Stomach (tissue), 9 donors: Measurements from ENCODE around the gene DDOST. TPM values are rescaled to one million over a fixed set of nuclear protein-coding genes. Genes with fewer than 3 reads are reported as not detected.

ENCODE experiments used
- DNase-seq, 2 donors: peaks; one replicate each; pipeline versions ENCODE4 v3.0.0 to v3.0.0-alpha.2; 2013 to 2019
- H3K27ac ChIP-seq, 5 donors: fragments of 200-600 bp in 4 of 5; sonication (generic) in 4 of 5; one replicate each; pipeline ENCODE4 v1.5.1; 2013 to 2019; ENCODE audit warnings: mild to moderate bottlenecking in 1 of 5, moderate library complexity in 1 of 5
- H3K27me3 ChIP-seq, 3 donors: fragments of 200-600 bp; sonication (generic); one replicate each; pipeline ENCODE4 v1.5.1; 2017 to 2019; ENCODE audit warnings: mixed run types in 1 of 3
- H3K36me3 ChIP-seq, 4 donors: fragments of 200-600 bp; sonication (generic); 1 replicate in 3 of 4; 2 replicates in 1 of 4; pipeline ENCODE4 v1.5.1; 2016 to 2019
- H3K4me1 ChIP-seq, 4 donors: fragments of 200-600 bp; sonication (generic); one replicate each; pipeline ENCODE4 v1.5.1; 2016 to 2019
- H3K4me3 ChIP-seq, 4 donors: fragments of 200-600 bp; sonication (generic) in 3 of 4; one replicate each; pipeline ENCODE4 v1.5.1; 2016 to 2019; ENCODE audit warnings: mild to moderate bottlenecking in 1 of 4
- H3K9me3 ChIP-seq, 4 donors: fragments of 200-600 bp; sonication (generic); one replicate each; pipeline ENCODE4 v1.5.1; 2016 to 2019
- EP300 ChIP-seq: sonication (generic); formaldehyde crosslinking; IDR thresholded peaks from one replicate; pipeline ENCODE4 v1.6.1; 2017; ENCODE audit warnings: antibody characterized with exemption
- POLR2A ChIP-seq, 4 donors: fragments of 450-650 bp; IDR thresholded peaks; one replicate each; pipeline ENCODE4 v1.6.1; 2016; ENCODE audit warnings: antibody characterized with exemption in 4 of 4, control low read depth in 2 of 4, mild to moderate bottlenecking in 1 of 4, moderate library complexity in 1 of 4
- POLR2AphosphoS5 ChIP-seq, 3 donors: sonication (generic); formaldehyde crosslinking; IDR thresholded peaks; one replicate each; pipeline ENCODE4 v1.6.1; 2016; ENCODE audit warnings: antibody characterized with exemption in 3 of 3
- WGBS, 5 donors: extraction: QIAGEN DNeasy Blood & Tissue Kit in 3 of 5; methylation state at CpG; one replicate each; pipeline versions ENCODE4 v1.1.5 to v1.1.7; 2013 to 2018; 5-methylcytosine and 5-hydroxymethylcytosine counted together
- intact Hi-C: fragments of 100-400 bp; cut with DNase I; formaldehyde crosslinking; loops from one replicate; pipeline ENCODE4 v1.15.1; 2023; ENCODE audit warnings: low total_unique reads
- polyA plus RNA-seq, 3 donors: library from polyadenylated mRNA; stranded (reverse); fragments of 200-250 nt; gene quantifications; one replicate each; pipeline ENCODE4 v1.2.3, GENCODE V29; 2013
- total RNA-seq, 5 donors: library from RNA; depleted of rRNA; stranded (reverse); fragments of >200 nt; gene quantifications; one replicate each; pipeline versions ENCODE4 v1.1.0 to v1.2.3, GENCODE V29; 2014 to 2016
- TF ChIP-seq, protein P1 (sequence below), 7 experiments: fragments of 450-650 bp in 4 of 7; fragments of 200-600 bp in 3 of 7; sonication (generic) in 3 of 7; IDR thresholded peaks; one replicate each; pipeline ENCODE4 v1.5.1; 2016 to 2019; ENCODE audit warnings: antibody characterized with exemption in 7 of 7, control low read depth in 2 of 7, mild to moderate bottlenecking in 1 of 7
- donor health status: healthy with polysubstance abuse.
- donor health status: Bipolar disorder and iron deficiency.
- donor health status: healthy.

DDOST gene
- total and polyA plus RNA-seq, 8 donors: 38.5 to 227 (median 97.9) TPM

DNA sequence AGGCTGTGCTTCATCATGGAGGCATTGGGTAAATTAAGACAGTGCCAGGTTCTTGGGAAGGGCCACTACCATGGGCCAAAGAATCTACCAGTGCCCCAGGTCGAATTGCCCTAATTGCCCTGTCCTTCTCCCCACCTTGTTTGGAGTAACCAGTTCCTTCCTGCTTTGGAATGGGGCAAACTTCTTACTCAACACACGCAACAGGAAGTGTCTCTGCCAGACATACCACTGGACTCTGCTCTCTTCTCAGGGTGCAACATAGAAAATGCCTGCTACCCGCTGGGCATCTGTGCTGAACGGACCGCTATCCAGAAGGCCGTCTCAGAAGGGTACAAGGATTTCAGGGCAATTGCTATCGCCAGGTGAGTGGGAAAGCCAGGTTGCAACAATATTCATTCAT, 56.5 kb downstream of the DDOST start:
- 76 to 88% (median 85%) methylated on average over 7 of the region's 7 CpGs for WGBS, 5 donors
- peaks cover 0 to 5% (median 0%) of the 10 kb centered on the region in 3 donors for H3K27me3 ChIP-seq
- H3K4me1 ChIP-seq: no peaks in the 10 kb centered on the region
- peak overlapping the region in 2 of 5 donors; percentile 3 to 24 for H3K27ac ChIP-seq
- TF ChIP-seq, protein P1, sequence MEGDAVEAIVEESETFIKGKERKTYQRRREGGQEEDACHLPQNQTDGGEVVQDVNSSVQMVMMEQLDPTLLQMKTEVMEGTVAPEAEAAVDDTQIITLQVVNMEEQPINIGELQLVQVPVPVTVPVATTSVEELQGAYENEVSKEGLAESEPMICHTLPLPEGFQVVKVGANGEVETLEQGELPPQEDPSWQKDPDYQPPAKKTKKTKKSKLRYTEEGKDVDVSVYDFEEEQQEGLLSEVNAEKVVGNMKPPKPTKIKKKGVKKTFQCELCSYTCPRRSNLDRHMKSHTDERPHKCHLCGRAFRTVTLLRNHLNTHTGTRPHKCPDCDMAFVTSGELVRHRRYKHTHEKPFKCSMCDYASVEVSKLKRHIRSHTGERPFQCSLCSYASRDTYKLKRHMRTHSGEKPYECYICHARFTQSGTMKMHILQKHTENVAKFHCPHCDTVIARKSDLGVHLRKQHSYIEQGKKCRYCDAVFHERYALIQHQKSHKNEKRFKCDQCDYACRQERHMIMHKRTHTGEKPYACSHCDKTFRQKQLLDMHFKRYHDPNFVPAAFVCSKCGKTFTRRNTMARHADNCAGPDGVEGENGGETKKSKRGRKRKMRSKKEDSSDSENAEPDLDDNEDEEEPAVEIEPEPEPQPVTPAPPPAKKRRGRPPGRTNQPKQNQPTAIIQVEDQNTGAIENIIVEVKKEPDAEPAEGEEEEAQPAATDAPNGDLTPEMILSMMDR (IDR thresholded peaks at IDR 0.05): no peak
- TF ChIP-seq EP300 (no peak), POLR2A (IDR thresholded peaks at IDR 0.05) (no peak), POLR2AphosphoS5 (IDR thresholded peaks at IDR 0.05) (no peak)
- no peak overlapping the region for H3K4me3 ChIP-seq
- intact Hi-C loops: no loop called here
- H3K9me3 ChIP-seq: no peaks in the 10 kb centered on the region
- DNase-seq: no peak
- H3K36me3 ChIP-seq: no peaks in the 10 kb centered on the region

DNA sequence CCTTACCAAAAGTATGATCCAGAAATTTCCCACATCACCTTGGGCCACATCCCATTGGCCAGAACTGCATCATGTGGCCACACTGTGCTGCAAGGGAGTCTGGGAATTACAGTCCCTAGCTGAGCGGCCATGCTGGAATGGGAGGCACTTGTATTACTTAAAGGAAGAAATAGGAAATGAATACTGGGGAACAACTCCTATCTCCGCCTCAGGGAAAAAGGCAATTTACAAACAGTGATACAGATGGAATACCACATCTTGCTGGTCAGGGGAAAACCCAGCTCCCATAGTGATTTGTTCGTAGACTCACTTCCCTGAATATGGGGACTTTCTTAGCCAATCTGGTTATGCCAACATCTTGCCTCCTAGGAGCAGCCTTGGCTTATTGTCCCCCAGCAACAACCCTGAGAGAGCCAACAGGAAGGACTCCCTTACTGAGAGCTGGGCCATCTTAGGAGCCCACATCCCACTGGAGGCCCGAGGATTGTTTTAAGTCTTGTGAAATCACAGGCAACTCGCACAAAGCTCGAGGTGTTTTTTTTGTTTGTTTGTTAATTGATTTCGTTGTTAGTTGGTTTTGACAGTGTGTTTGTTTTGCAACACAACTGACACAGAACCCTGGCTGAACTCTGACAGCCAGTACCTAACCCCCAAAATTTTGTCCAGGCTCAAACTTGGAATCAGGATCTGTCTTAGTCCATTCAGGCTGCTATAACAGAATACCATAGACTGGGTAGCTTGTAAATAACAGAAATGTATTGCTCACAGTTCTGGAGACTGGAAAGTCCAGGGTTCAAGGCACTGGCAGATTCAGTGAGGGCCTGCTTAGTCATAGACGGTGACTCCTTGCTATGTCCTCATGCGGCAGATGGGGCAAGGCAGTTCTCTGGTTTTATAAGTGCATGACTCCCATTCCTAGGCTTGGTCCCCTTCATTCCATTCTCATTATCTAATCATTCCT, 57.4 kb downstream of the DDOST start:
- H3K27me3 ChIP-seq: peaks cover 0 to 5% (median 0%) of the 10 kb centered on the region in 3 donors
- H3K4me1 ChIP-seq: no peaks in the 10 kb centered on the region
- H3K27ac ChIP-seq: peak overlapping the region in 2 of 5 donors; percentile 3 to 24
- 75 to 86% (median 85%) methylated on average over 9 of the region's 9 CpGs for WGBS, 5 donors
- H3K36me3 ChIP-seq: no peaks in the 10 kb centered on the region
- no peak for TF ChIP-seq POLR2AphosphoS5 (IDR thresholded peaks at IDR 0.05)
- DNase-seq: no peak
- H3K9me3 ChIP-seq: no peaks in the 10 kb centered on the region
- no peak overlapping the region for H3K4me3 ChIP-seq
- intact Hi-C loops: no loop called here

DNA sequence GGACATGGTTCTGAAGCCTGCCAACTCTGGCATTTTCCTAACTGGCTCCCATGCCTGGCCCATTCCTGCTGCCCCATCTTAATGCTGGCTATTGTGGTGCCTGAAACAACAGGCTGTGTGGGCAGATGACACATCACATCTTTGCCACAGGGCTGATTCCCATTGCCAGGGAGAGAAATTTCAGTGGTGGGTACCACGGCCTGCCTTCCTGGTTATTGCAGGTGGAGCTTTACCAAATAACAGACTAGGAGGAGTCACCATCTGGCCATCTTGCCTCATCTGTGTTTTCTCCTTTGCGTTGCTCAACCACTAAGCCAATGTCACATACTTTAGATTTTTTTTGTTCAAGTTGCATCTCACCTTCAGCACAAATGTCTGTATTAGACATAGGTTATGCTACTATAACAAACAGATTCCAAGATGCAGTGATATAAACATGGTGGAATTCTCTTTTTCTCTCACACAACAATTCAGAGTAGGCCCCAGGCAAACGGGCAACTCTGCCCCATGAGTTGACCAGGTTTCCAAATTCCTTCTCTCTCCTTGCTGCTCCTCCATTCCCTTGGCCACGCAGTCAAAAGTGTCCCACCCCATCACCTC, 58.2 kb downstream of the DDOST start:
- TF ChIP-seq POLR2A (IDR thresholded peaks at IDR 0.05) (no peak), POLR2AphosphoS5 (IDR thresholded peaks at IDR 0.05) (no peak), EP300 (no peak)
- TF ChIP-seq, protein P1 (IDR thresholded peaks at IDR 0.05): no peak
- no peak overlapping the region for H3K4me3 ChIP-seq
- intact Hi-C loops: no loop called here
- DNase-seq: no peak
- 85 to 95% (median 87%) methylated on average over 4 of the region's 4 CpGs for WGBS, 5 donors
- H3K27ac ChIP-seq: no peak overlapping the region
- H3K36me3 ChIP-seq: no peaks in the 10 kb centered on the region
- H3K27me3 ChIP-seq: peaks cover 0 to 5% (median 0%) of the 10 kb centered on the region in 3 donors
- no peaks in the 10 kb centered on the region for H3K4me1 ChIP-seq
- H3K9me3 ChIP-seq: no peaks in the 10 kb centered on the region

Other genes with a start within 250 kb of the DDOST start
- 100 to 1,000 TPM in 1 of 5 donors, 10 to 100 TPM in 3, 1 to 10 TPM in 1; 8.2 to 195 (median 13.0) TPM for gene CAMK2N1, start 175.2 kb downstream of the DDOST start, total RNA-seq
- 10 to 100 TPM; 11.0 to 20.2 (median 11.3) TPM for gene CAMK2N1, start 175.2 kb downstream of the DDOST start, polyA plus RNA-seq
- gene MUL1, start 153.2 kb downstream of the DDOST start, total RNA-seq: 10 to 100 TPM in 4 of 5 donors, 1 to 10 TPM in 1; 4.0 to 53.1 (median 16.7) TPM
- gene MUL1, start 153.2 kb downstream of the DDOST start, polyA plus RNA-seq: 1 to 10 TPM; 3.7 to 9.8 (median 8.2) TPM
- gene FAM43B, start 108.8 kb downstream of the DDOST start, total RNA-seq: not detected
- under 1 TPM in 2 of 3 donors, not detected in 1; 0.05 to 0.25 TPM for gene FAM43B, start 108.8 kb downstream of the DDOST start, polyA plus RNA-seq
- gene CDA, start 72.3 kb downstream of the DDOST start, total RNA-seq: 1 to 10 TPM in 1 of 5 donors, not detected in 4; 1.3 TPM
- 1 to 10 TPM in 2 of 3 donors, not detected in 1; 6.0 to 8.4 TPM for gene CDA, start 72.3 kb downstream of the DDOST start, polyA plus RNA-seq
- 100 to 1,000 TPM in 1 of 5 donors, 10 to 100 TPM in 4; 21.0 to 169 (median 42.4) TPM for gene PINK1, start 27.9 kb downstream of the DDOST start, total RNA-seq
- 10 to 100 TPM; 53.2 to 74.1 (median 69.9) TPM for gene PINK1, start 27.9 kb downstream of the DDOST start, polyA plus RNA-seq
- gene KIF17, start 56.6 kb upstream of the DDOST start, total RNA-seq: 1 to 10 TPM in 2 of 5 donors, not detected in 3; 1.3 to 1.5 TPM
- 1 to 10 TPM in 1 of 3 donors, under 1 TPM in 2; 0.56 to 1.4 (median 0.78) TPM for gene KIF17, start 56.6 kb upstream of the DDOST start, polyA plus RNA-seq
- gene SH2D5, start 71.3 kb upstream of the DDOST start, total RNA-seq: 1 to 10 TPM in 1 of 5 donors, under 1 TPM in 1, not detected in 3; 0.29 to 7.0 TPM
- gene SH2D5, start 71.3 kb upstream of the DDOST start, polyA plus RNA-seq: under 1 TPM in 2 of 3 donors, not detected in 1; 0.18 to 0.44 TPM
- 100 to 1,000 TPM; 209 to 649 (median 290) TPM for gene HP1BP3, start 125.9 kb upstream of the DDOST start, total RNA-seq
- 10 to 100 TPM; 55.2 to 78.8 (median 76.6) TPM for gene HP1BP3, start 125.9 kb upstream of the DDOST start, polyA plus RNA-seq